SIG-M5 treated with dmso at 0.1 percent for 504 hours (cell line): Measurements from ENCODE around the gene BMI1.
"Not testable (repeated sequence)": the region's sequence is repeated elsewhere in the genome, so short reads cannot be mapped to it uniquely, and the experiment has no call there.

Experiments used
- DNase-seq: peaks from one replicate; lab custom pipeline; 2025; ENCODE audit not compliant: unreplicated experiment; lab: John Stamatoyannopoulos, UW

BMI1 gene

DNA sequence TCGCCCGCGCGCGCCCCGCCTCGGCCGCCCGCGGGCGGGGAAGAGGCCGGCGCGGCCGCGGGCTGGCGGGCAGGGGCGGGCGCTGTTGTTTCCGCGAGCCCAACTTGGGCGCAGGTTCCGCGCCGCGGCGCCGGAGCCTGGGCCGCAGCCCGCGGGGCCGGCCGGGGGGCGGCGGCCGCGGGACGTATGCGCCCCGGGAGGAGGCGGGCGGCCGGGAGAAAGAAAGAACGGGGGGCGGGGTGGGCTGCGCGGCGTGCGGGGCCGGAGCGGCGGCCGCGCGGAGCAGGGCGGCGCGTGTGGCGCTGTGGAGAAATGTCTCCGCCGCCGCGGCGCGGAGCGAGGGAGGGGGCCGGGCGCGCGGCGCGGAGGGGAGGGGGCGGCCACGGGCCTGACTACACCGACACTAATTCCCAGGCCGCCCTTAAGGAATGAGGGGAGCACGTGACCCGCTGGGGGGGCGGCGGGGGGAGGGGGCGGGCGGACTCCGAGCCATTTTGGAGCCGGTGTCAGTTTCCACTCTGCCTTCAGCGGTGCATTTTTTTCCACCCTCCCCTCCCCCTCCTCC lies at the start of gene BMI1:
BMI1 (plus strand) TSS at position 509 of the 565 bp plus-strand sequence. CDS start 5,351 bp downstream, outside the sequence.
- DNase-seq, result peak; percentile 65

DNA sequence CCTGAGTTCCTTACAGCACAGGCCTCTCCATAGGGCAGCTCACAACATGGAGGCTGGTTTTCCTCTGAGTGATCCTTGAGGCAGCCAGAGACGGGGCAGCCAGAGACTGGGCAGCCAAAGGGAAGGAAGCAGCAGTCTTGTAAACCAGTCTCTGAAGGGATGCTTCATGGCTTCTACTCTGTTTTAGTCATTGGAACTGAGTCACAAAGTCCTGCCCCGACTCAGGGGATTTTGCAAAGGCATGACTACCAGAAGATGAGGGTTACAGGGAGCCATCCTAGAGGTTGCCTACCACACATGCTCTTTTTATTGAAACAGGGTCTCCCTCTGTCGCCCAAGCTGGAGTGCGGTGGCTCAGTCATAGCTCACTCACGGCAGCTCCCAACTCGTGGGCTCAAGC lies 49.1 kb upstream of the BMI1 start:
- DNase-seq, result no peak

DNA sequence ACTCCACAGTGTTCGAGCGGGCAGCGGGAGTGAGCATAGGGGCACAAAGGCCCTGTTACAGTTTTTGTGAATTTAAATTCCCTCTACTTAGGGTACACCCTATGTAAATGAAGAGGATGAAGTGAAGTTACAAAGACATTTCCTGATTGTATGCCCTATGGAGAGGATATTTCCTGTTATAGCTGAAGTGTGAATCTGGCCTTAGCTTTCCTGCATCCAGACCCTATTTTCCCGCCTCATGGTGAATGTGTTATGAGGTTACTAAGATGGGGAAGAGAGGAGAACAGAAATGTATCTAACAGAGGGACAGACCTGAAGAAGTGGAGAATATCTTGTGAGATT lies 42.5 kb upstream of the BMI1 start:
- no peak for DNase-seq

DNA sequence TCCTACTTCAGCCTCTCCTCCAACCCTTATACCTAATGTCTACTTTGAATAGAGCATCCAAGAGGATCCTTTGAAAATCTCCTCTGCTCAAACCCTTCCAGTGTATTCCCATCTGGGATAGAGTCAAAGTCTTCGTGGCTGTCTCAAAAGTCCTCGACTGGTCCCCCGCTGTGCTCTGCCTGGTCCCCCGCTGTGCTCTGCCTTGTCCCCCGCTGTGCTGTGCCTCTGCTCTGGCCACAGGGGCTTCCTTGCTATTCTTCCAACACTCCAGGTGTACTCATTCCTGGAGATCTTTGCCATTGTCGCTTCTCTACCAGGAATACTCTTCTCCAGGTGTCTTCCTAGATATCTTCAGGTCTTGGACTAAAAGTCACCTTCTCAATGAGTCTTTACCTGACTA lies 40.8 kb upstream of the BMI1 start:
- DNase-seq, result no peak

DNA sequence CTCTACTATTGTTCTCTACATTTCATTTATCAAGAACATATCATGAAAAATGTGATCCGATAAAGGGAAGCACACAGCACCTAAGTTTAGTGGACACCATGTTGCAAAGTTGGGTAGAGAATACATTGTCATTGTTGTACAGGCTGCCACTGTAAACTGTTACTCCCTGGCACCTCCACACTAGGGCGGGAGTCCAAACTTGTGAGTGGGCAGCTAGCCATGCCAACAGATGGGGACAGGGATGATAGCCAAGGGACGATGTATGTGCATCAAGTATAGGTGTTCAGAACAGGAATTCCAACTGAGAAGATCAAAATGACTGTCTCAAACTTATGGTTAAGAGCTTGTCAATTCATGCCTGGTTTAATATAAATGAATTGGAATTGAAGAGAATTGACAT lies 35.8 kb upstream of the BMI1 start:
- DNase-seq, result no peak

DNA sequence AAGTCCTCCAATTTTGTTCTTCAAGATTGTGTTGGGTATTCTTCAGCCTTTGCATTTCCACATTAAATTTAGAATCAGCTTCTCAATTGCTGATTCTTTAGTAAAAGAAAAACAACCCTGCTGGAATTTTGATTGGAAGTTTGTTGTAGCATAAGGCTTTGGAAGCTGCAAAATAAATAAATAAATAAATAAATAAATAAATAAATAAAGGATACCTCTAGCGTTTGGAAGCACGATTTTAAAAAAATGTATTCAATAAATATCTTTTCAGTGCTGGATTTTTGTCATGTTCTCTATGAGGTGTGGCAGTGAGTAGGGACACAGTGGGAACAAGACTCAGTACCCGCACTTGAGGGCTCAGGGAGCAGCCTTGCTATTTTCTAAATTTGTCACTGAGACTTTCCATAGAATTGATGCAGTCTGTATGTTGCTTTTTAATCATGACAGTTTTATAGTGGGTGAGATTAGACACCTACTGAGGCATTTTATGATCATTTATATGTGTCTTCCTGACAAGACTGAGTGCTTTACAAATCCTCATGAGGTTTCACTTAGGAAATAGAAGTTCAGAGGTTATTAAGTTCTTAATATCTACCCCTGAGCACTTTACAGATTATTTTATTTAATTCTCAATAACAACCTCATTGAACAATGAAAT lies 27.0 kb upstream of the BMI1 start:
- no peak for DNase-seq

DNA sequence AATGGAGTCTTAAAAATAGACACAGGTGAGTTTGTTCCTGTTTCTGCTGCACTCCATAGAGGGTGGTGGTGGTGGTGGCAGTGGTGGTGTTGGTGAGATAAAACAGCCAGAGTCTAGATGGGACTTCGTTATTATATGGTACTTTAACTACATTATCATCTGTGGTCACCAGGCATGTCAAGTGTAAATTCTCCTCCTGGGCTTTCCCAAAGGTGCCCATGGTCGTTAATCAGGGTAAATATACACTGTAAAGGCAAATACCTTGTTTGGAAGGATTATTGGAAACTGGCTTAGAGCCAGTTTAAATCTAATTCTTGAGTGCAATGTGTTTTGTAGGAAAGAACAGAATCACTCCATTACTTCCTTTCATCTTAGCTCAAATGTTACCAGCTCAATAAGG lies 26.2 kb upstream of the BMI1 start:
- no peak for DNase-seq

DNA sequence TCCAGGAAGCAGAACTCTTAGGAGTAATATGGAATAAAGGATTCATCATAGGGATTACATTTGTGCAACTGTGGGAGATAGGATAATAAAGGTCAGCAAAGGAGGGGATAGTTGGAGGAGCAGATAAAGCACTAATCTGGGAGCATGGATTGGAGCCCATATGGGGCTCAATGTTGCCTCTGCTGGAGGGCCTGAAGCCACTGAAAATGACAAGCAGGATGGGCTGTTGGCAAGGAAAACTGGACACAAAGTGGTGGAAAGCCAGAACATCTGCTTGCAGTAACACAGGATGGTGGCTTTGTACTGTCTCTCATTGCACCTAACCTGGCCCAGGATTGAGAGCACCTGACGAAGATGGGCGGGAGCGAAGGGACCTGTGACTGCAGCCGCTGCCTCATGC lies 19.7 kb upstream of the BMI1 start:
- no peak for DNase-seq

DNA sequence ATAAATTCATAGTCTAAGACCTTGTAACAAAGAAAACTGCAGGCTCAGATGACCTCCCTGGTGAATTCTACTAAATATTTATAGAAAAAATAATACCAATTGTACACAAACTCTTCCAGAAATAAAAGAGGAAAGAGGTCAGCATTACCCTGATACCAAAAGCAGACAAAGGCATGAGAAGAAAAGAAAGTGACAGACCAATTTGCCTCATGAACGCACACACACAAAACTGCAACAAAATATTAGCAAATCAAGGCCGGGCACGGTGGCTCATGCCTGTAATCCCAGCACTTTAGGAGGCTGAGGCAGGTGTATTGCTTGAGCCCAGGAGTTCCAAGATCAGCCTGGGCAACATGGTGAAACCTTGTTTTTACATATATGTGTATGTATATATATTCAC lies 17.4 kb upstream of the BMI1 start:
- DNase-seq, result no peak

DNA sequence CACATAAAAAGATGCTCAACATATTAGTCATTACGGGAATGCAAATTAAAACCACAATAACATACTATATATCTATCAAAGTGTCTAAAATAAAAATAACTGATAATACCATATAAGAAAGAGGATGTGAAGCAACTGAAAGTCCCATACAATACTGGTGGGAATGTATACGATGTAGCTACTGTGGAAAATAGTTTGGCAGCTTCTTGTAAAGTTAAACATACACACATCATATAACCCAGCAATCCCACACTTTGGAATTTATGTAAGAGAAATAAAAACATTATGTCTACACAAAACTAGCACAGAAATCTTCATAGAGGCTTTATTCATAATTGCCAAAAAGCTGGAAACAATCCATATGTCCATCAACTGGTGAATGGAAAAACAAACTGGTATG lies 15.2 kb upstream of the BMI1 start:
- no peak for DNase-seq

DNA sequence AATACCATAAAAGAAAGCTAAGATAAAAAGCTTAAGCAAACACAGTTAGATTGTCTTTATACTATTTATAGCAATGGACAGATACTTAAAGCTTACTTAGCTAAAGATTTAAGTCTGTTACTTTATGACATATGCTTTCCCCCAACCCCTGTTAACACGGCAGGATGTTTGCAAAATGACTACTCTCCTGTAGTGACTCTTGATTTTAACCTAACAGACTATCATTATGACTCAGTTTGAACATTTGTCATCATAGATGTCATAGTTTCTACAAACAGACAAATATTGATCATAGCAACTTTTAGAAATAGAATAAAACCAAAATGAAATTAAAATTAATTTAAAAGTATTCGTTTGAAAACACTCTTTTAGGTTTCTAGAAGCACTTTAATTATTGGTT lies 12.5 kb upstream of the BMI1 start:
- no peak for DNase-seq

DNA sequence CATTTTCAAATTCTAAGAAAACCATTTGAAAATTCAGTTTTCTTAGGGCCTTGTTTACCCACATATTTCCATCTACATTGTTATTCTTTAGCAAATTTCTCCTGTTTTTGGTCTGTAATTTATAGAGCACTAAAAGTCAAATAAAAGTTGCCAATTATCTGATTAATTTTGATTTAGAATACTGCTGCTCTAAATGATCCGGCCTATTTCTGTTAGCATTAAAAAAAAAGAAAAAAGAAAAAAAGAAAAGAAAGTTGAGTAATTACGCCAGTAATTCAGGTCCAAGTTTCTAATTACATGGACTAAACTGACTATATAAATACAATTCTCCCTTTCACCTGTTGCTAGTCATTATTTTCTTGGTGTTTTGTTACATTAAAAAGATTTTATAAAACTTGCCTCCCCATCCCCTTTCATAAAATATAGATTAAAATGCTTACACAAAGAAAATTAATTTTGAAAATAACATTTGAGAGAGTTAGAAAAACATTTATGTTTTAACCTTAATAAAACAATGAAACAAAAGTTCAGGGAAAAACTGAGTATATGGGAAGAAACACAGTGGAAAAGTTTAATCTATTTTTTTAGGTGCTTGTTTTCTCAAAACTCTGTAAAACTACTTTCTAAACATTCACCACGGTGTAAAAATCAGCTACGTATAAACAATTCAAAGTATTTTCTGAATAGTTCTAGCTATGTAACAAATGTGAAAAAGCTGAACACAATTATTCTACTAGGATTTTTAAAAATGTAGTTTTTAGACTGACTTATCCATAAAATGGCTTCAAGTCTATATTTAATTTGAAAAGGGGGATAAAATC lies 11.5 kb upstream of the BMI1 start:
- DNase-seq, result no peak

DNA sequence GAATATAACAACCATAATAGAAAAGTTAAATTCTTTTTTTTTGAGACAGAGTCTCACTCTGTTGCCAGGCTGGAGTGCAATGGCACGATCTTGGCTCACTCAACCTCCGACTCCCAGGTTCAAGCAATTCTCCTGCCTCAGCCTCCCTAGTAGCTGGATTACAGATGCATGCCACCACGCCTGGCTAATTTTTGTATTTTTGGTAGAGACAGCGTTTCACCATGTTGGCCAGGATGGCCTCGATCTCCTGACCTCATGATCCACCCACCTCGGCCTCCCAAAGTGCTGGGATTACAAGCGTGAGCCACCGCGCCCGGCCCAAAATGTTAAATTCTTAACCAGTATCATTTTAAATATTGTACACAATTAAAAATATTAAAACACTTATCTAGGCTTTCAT lies 10.9 kb upstream of the BMI1 start:
- not testable (repeated sequence) for DNase-seq

DNA sequence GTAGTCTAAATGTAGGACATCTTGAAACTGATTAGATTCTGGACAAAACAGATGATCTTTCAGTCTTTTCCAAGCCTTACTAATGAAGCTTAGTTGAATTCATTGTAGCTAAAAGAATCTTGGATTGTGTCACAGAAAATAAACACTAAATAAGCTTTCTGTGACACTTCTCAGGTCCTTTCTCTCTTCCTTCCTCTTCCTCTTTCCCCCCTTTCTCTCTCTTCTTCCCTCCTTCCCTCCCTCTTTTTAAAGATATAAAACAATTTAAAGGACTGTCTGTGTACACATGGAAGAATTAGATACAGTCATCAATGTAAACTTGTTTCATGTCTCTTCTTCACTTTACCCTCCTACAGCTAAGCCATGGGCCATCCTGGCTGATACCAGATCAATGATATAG lies 10.0 kb upstream of the BMI1 start:
- no peak for DNase-seq

DNA sequence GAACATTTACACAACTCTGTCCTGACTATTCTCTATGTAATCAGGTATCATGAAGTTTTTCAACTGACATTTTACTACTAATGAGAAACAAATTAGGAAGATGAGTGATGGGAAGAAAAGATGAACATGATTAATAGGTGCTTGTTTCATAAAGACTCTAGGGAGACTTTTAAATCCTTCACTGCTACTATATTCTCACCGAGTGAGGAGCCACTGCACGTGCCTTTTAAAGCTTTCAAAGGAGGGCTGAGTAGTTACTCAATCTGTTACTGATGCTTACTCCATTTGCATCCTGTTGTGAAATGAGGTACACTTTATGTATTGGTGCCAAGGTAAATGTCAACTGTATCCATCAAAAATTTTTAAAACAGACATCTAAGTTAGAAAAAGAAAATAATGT lies 6.0 kb upstream of the BMI1 start:
- peak; percentile 30 for DNase-seq

DNA sequence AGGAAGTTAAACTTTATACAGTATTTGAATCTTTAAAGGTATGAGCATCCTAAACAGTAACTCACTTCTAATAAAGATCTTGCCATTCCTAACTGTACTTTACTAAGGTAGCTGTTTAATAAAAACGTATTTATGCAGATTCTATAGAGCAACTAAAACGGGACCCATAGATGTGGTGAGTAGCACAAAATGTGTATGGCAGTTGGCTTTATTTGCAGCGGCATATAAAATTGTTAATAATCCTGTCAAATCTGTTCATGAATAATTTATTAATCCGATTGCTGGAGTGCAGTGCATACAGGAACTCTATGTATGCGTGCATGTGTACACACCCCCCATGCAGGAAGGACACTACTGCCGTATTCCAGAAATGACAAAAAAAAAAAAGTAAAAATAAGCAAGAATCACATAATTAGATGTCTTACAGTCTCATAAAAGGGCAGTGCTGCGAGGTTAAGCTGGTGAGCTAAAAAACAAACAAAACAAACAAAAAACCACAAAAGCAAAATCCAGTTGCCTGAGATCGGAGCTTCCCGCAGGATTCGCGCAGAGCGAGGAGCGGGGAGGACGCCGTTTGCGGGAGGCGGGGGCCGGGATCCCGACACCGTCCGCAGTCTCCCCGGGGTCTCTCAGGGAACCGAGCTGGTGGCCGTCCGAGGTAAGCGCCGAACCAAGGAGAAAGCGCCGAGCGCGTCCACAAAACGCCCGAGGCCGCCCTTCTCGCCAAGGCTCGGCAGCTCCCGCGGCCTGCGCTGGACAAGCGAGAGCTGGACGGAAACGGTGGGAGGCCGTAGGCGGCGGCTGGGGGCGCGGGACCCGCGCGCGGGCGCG lies 5.2 kb upstream of the BMI1 start:
- peak; percentile 30 for DNase-seq

DNA sequence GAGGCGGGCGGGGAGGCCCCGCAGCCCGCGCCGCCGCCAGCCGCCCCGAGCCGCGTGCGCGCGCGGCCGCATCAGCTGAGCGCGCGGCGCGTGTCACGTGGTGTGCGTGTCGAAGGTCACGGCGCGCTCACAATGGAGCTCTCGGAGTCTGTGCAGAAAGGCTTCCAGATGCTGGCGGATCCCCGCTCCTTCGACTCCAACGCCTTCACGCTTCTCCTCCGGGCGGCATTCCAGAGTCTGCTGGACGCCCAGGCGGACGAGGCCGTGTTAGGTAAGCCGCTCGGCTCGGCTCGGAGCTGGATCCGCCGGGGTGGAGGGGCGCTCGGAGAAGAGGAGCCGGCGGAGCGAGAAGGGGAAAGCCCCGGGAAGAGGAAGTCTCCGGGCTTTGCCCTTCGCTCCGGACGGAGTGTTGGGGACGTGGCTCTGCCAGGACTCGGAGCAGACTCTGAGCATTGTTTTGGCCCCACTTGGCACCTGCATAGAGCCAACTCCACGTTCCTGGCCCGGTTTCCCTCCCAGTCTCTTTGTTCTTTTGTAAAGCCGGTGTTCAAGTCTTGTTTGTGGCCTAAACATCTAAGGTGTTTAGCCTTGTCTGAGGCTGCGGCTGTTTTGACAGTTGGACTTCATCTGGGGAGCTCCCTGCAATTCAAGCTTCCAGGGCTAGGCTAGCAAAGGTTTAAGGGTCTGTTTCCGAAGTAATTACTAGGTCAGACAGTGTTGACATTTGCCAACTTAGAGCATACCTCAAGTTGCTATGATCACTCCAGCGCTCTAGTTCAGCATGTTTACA lies 4.4 kb upstream of the BMI1 start, which contains the start of gene COMMD3:
COMMD3 (plus strand) TSS at position 103 of the 790 bp plus-strand sequence; CDS start at position 133, 30 bp downstream.
- peak; percentile 75 for DNase-seq

DNA sequence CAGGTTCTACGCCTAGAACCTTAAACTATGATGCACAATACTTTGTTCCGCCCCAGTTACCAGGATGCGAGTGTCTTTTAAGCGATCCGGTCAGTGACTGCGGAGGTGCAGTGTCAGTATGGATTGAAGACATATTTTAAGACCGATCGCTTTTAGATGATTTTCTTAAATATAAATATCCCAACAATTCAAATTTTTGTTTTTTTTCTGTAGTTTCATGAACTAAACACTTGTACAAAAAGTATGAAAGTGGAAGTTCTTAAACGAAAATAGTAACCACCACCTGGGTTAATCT lies 3.9 kb upstream of the BMI1 start:
- no peak for DNase-seq

DNA sequence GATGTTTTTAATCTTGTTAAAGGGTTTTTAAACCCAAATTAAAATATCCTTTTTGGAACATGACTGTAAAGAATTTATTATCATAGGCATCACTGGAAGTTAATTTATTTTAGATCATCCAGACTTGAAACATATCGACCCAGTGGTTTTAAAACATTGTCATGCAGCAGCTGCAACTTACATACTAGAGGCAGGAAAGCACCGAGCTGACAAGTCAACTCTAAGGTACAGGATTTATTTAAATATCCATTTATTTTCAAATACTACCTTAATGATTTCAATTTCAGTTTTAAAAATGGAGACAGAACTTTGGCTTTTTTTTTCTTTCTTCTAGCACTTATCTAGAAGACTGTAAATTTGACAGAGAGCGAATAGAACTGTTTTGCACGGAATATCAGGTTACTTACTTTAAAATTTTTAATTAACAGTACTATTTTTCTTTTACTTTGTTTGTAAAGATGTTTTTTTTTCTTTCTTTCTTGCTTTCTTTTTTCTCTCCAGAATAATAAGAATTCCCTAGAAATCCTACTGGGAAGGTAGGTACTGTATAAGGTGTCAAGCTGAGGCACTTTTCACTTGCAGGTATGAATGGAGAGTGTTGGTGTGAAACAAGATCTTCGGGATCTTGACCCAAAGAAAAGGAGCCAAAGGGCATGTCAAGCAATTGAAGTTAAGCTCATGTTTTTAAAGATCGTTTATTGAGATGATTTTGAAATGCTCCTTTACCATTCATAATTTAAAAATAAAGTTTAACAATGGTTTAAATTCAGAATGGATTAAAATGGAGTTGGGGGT lies 2.9 kb upstream of the BMI1 start:
- no peak for DNase-seq

DNA sequence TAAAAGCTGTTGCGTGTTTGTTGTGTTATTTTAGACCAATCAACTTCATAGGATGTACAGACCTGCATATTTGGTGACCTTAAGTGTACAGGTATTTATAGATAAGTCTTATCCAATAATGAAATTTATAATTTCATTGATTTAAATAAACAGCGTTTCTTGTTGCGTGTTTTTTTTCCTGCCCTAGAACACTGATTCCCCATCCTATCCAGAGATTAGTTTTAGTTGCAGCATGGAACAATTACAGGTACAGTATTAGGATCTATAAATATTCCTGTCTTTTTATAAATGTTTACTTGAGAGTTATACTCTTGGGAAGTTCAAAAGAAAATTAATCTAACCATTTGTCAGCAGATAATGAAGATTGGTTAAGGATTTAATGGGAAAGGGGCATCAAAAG lies 2.1 kb upstream of the BMI1 start:
- no peak for DNase-seq
